AG09309 (cell line): Measurements from ENCODE around the gene GOLGB1.
"Not testable (repeated sequence)": the region's sequence is repeated elsewhere in the genome, so short reads cannot be mapped to it uniquely, and the experiment has no call there.

Experiments used
- DNase-seq: peaks from one replicate; pipeline ENCODE4 v3.0.0-alpha.2; 2010; ENCODE audit warnings: low read depth
- H3K4me3 ChIP-seq: 2 replicates; pipeline ENCODE4 v1.5.1; 2011; ENCODE audit warnings: mild to moderate bottlenecking, low read depth, low read length, moderate library complexity; ENCODE audit not compliant: control insufficient read depth
- CTCF ChIP-seq: IDR thresholded peaks from 2 replicates; pipeline ENCODE4 v1.5.1; 2011; ENCODE audit warnings: mild to moderate bottlenecking, low read depth, low read length, inconsistent platforms; ENCODE audit not compliant: insufficient read depth, control insufficient read depth; ENCODE audit errors: missing control alignments

Gene GOLGB1

GRCh38 chr3:121692010-121692699 lies 57.4 kb downstream of the GOLGB1 start:
- TF ChIP-seq CTCF: no peak
- H3K4me3 ChIP-seq: no peak overlapping the region
- DNase-seq: no peak

- H3K4me3 ChIP-seq: no peak overlapping the region
- no peak for DNase-seq
- TF ChIP-seq CTCF: no peak
Measured at GRCh38 chr3:121690777-121691405, 58.6 kb downstream of the GOLGB1 start.

GRCh38 chr3:121688747-121689146 lies 60.8 kb downstream of the GOLGB1 start:
- H3K4me3 ChIP-seq, DNase-seq: not testable (repeated sequence)

- no peak for DNase-seq
- H3K4me3 ChIP-seq: no peak overlapping the region
- TF ChIP-seq CTCF: no peak
Measured at GRCh38 chr3:121681792-121682191, 67.7 kb downstream of the GOLGB1 start.

GRCh38 chr3:121677141-121677540 lies 72.4 kb downstream of the GOLGB1 start:
- no peak for DNase-seq
- no peak for TF ChIP-seq CTCF
- no peak overlapping the region for H3K4me3 ChIP-seq

- no peak for DNase-seq
Measured at GRCh38 chr3:121670676-121671075, 78.9 kb downstream of the GOLGB1 start.

More at GRCh38 chr3:121670676-121671075, 78.9 kb downstream of the GOLGB1 start:
- no peak for TF ChIP-seq CTCF
- no peak overlapping the region for H3K4me3 ChIP-seq
